ENCODE data around the gene TMEM151A. TPM values are rescaled to one million over a fixed set of nuclear protein-coding genes. Genes with fewer than 3 reads are reported as not detected.

The TMEM151A gene
- total RNA-seq, 1 donor from 2014 or later, result not detected

GRCh38 chr11:66268244-66268951, 23.3 kb upstream of the TMEM151A start, which contains the start of gene RAB1B:
Gene RAB1B (plus strand): TSS chr11:66268639. CDS start chr11:66268680, 41 bp downstream.
- peaks cover 49% of the 10 kb centered on the region for H3K4me1 ChIP-seq
- peak within 1 kb of the TSS; percentile 98 for H3K27ac ChIP-seq (replicated peaks)
- TF ChIP-seq CTCF (IDR thresholded peaks at IDR 0.05; ENCODE audit: borderline replicate concordance), result no peak
- peaks cover 38% of the 10 kb centered on the region for H3K36me3 ChIP-seq
- H3K4me3 ChIP-seq, result peak within 1 kb of the TSS; percentile 90
- peak; percentile 100 for DNase-seq
- no peaks in the 10 kb centered on the region for H3K9me3 ChIP-seq (replicated peaks)
- intact Hi-C loops (cut with micrococcal nuclease), result no loop called here
- no peaks in the 10 kb centered on the region for H3K27me3 ChIP-seq (ENCODE audit: low read depth)

GRCh38 chr11:66268952-66269905, 22.5 kb upstream of the TMEM151A start:
- intact Hi-C loops (cut with micrococcal nuclease), result no loop called here
- H3K4me1 ChIP-seq, result peaks cover 52% of the 10 kb centered on the region
- no peaks in the 10 kb centered on the region for H3K9me3 ChIP-seq (replicated peaks)
- peaks cover 44% of the 10 kb centered on the region for H3K36me3 ChIP-seq
- no peaks in the 10 kb centered on the region for H3K27me3 ChIP-seq (ENCODE audit: low read depth)
- DNase-seq, result no peak
- peak overlapping the region; percentile 98 for H3K27ac ChIP-seq (replicated peaks)
- TF ChIP-seq CTCF (IDR thresholded peaks at IDR 0.05; ENCODE audit: borderline replicate concordance), result peak; percentile 26
- H3K4me3 ChIP-seq, result peak overlapping the region; percentile 90

GRCh38 chr11:66271816-66272215, 19.9 kb upstream of the TMEM151A start:
- intact Hi-C loops (cut with micrococcal nuclease), result no loop called here
- H3K36me3 ChIP-seq, result peaks cover 52% of the 10 kb centered on the region
- DNase-seq, result no peak

GRCh38 chr11:66272596-66272995, 19.1 kb upstream of the TMEM151A start:
- intact Hi-C loops (cut with micrococcal nuclease), result no loop called here

More at GRCh38 chr11:66271816-66272215, 19.9 kb upstream of the TMEM151A start:
- no peaks in the 10 kb centered on the region for H3K27me3 ChIP-seq (ENCODE audit: low read depth)
- peaks cover 46% of the 10 kb centered on the region for H3K4me1 ChIP-seq
- no peak for TF ChIP-seq CTCF (IDR thresholded peaks at IDR 0.05; ENCODE audit: borderline replicate concordance)
- H3K4me3 ChIP-seq, result no peak overlapping the region
- H3K9me3 ChIP-seq (replicated peaks), result no peaks in the 10 kb centered on the region
- no peak overlapping the region for H3K27ac ChIP-seq (replicated peaks)

More at GRCh38 chr11:66272596-66272995, 19.1 kb upstream of the TMEM151A start:
- no peak overlapping the region for H3K4me3 ChIP-seq
- no peak for DNase-seq
- H3K27me3 ChIP-seq (ENCODE audit: low read depth), result no peaks in the 10 kb centered on the region
- peaks cover 52% of the 10 kb centered on the region for H3K36me3 ChIP-seq
- H3K27ac ChIP-seq (replicated peaks), result no peak overlapping the region
- peaks cover 44% of the 10 kb centered on the region for H3K4me1 ChIP-seq
- no peaks in the 10 kb centered on the region for H3K9me3 ChIP-seq (replicated peaks)
- TF ChIP-seq CTCF (IDR thresholded peaks at IDR 0.05; ENCODE audit: borderline replicate concordance), result no peak

Data from left ventricle myocardium inferior (tissue), 1 donor.